HG03159 (cell line): ENCODE measurements around the gene ANO4.

Source experiments
- ATAC-seq: cut with Tn5 transposase; IDR thresholded peaks from one replicate; pipeline ENCODE4 v1.9.1; 2021; ENCODE audit warnings: mild to moderate bottlenecking, moderate library complexity; ENCODE audit not compliant: unreplicated experiment

Gene ANO4

GRCh38 chr12:100940503-100940902, 145.9 kb downstream of the ANO4 start:
- ATAC-seq: no peak

- no peak for ATAC-seq
Measured at GRCh38 chr12:100942984-100943749, 148.6 kb downstream of the ANO4 start.

- no peak for ATAC-seq
Measured at GRCh38 chr12:100951756-100952155, 157.2 kb downstream of the ANO4 start.

- no peak for ATAC-seq
Measured at GRCh38 chr12:100953217-100953616, 158.6 kb downstream of the ANO4 start.

GRCh38 chr12:100953677-100954076, 159.1 kb downstream of the ANO4 start:
- ATAC-seq: no peak

- ATAC-seq: no peak
Measured at GRCh38 chr12:100954118-100954517, 159.5 kb downstream of the ANO4 start.

GRCh38 chr12:100955139-100955538, 160.6 kb downstream of the ANO4 start:
- ATAC-seq: no peak

- no peak for ATAC-seq
Measured at GRCh38 chr12:100956311-100956852, 161.8 kb downstream of the ANO4 start.

GRCh38 chr12:100959481-100959880, 164.9 kb downstream of the ANO4 start:
- ATAC-seq: no peak

GRCh38 chr12:100962086-100962712, 167.6 kb downstream of the ANO4 start:
- ATAC-seq: no peak

GRCh38 chr12:100963381-100963780, 168.8 kb downstream of the ANO4 start:
- no peak for ATAC-seq

GRCh38 chr12:100964028-100964427, 169.5 kb downstream of the ANO4 start:
- no peak for ATAC-seq

- no peak for ATAC-seq
Measured at GRCh38 chr12:100967189-100967588, 172.6 kb downstream of the ANO4 start.

- ATAC-seq: no peak
Measured at GRCh38 chr12:100970894-100971293, 176.3 kb downstream of the ANO4 start.

- no peak for ATAC-seq
Measured at GRCh38 chr12:100972121-100972520, 177.5 kb downstream of the ANO4 start.

- ATAC-seq: no peak
Measured at GRCh38 chr12:100974341-100974740, 179.8 kb downstream of the ANO4 start.

- ATAC-seq: no peak
Measured at GRCh38 chr12:100974747-100975146, 180.2 kb downstream of the ANO4 start.

- ATAC-seq: no peak
Measured at GRCh38 chr12:100976735-100977134, 182.2 kb downstream of the ANO4 start.

- no peak for ATAC-seq
Measured at GRCh38 chr12:100980856-100981255, 186.3 kb downstream of the ANO4 start.

GRCh38 chr12:100982511-100983183, 188.1 kb downstream of the ANO4 start:
- no peak for ATAC-seq

- no peak for ATAC-seq
Measured at GRCh38 chr12:100984796-100985195, 190.2 kb downstream of the ANO4 start.
